Endothelial cell of umbilical vein (primary cell): ENCODE measurements around the gene TNFSF18.

Experiments
- EZH2 ChIP-seq: IDR thresholded peaks from 2 replicates; pipeline ENCODE4 v1.6.1; 2012; ENCODE audit warnings: borderline replicate concordance, low read depth, mild to moderate bottlenecking, moderate library complexity, low read length, inconsistent platforms; ENCODE audit not compliant: severe bottlenecking
- FOS ChIP-seq: IDR thresholded peaks from 2 replicates; pipeline ENCODE4 v1.6.1; 2011; ENCODE audit warnings: mild to moderate bottlenecking, low read length, moderate library complexity, borderline replicate concordance; ENCODE audit not compliant: insufficient read depth
- GATA2 ChIP-seq: IDR thresholded peaks from 2 replicates; pipeline ENCODE4 v1.7.0; 2011; ENCODE audit warnings: low read depth, mild to moderate bottlenecking, moderate library complexity, mixed read lengths, low read length; ENCODE audit not compliant: insufficient read length, insufficient read depth
- JUN ChIP-seq: IDR thresholded peaks from 2 replicates; pipeline ENCODE4 v1.6.1; 2011; ENCODE audit warnings: borderline replicate concordance, low read depth; ENCODE audit not compliant: insufficient read length, insufficient read depth
- POLR2A ChIP-seq: IDR thresholded peaks from 2 replicates; pipeline ENCODE4 v1.6.1; 2012; ENCODE audit warnings: low read depth, mild to moderate bottlenecking, control low read depth, low read length
- POLR2AphosphoS5 ChIP-seq: IDR thresholded peaks from 2 replicates; pipeline ENCODE4 v1.6.1; 2012; ENCODE audit warnings: low read depth, mild to moderate bottlenecking, control low read depth, low read length, moderate library complexity; ENCODE audit not compliant: insufficient read depth
- TF ChIP-seq, protein P1 (sequence below), 2 donors: IDR thresholded peaks; 1 replicate in 1 of 2; 2 replicates in 1 of 2; pipeline ENCODE4 v1.5.1; 2011; ENCODE audit warnings: low read length in 2 of 2, mild to moderate bottlenecking in 2 of 2, moderate library complexity in 2 of 2, control low read depth in 1 of 2, inconsistent platforms in 1 of 2, low read depth in 1 of 2; ENCODE audit not compliant: insufficient read depth in 1 of 2; ENCODE audit errors: extremely low read depth in 1 of 2
- TF ChIP-seq, protein P2 (sequence below): IDR thresholded peaks from 2 replicates; pipeline ENCODE4 v1.6.1; 2011; ENCODE audit not compliant: insufficient read depth, insufficient read length

DNA sequence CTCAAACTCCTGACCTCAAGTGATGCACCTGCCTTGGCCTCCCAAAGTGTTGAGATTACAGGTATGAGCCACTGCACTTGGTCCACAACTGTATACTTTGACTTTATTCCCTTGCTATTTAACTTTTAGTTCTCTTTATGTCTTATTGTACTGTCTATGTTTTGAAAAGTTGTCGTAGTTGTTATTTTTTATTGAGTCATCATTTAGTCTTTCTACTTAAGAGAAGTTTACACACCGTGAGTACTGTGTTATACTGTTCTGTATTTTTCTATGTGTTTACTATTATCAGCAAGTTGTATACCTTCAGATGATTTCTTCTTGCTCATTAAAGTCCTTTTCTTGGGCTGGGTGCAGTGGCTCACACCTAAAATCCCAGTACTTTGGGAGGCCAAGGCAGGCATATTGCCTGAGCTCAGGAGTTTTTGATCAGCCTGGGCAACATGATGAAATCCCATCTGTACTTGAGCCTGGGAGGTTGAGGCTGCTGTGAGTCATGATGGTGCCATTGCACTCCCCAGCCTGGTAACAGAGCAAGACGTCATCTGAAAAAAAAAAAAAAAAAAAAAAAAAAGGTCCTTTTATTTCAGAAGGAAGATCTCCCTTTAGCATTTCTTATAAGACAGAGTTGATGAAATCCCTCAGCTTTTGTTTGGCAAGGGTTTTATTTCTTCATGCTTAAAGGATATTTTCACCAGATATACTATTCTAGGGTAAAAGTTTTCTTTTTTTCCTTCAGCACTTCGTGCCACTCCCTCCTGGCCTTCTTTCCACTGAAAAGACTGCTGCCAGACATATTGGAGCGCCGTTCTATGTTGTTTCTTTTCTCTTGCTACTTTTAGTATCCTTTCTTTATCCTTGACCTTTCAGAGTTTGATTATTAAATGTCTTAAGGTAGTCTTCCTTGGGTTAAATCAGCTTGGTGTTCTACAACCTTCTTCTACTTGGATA, 47.6 kb downstream of the TNFSF18 start:
- TF ChIP-seq FOS (no peak), GATA2 (no peak), POLR2A (no peak), JUN (no peak), POLR2AphosphoS5 (no peak), EZH2 (no peak)
- TF ChIP-seq, protein P1, sequence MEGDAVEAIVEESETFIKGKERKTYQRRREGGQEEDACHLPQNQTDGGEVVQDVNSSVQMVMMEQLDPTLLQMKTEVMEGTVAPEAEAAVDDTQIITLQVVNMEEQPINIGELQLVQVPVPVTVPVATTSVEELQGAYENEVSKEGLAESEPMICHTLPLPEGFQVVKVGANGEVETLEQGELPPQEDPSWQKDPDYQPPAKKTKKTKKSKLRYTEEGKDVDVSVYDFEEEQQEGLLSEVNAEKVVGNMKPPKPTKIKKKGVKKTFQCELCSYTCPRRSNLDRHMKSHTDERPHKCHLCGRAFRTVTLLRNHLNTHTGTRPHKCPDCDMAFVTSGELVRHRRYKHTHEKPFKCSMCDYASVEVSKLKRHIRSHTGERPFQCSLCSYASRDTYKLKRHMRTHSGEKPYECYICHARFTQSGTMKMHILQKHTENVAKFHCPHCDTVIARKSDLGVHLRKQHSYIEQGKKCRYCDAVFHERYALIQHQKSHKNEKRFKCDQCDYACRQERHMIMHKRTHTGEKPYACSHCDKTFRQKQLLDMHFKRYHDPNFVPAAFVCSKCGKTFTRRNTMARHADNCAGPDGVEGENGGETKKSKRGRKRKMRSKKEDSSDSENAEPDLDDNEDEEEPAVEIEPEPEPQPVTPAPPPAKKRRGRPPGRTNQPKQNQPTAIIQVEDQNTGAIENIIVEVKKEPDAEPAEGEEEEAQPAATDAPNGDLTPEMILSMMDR (IDR thresholded peaks at IDR 0.05; ENCODE audit: extremely low read depth in 1 of 2, insufficient read depth in 1 of 2, low read depth in 1 of 2, low read length in 2 of 2): no peak
- TF ChIP-seq, protein P2, sequence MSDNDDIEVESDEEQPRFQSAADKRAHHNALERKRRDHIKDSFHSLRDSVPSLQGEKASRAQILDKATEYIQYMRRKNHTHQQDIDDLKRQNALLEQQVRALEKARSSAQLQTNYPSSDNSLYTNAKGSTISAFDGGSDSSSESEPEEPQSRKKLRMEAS: no peak
